UCSD-AML1 (cell line): ENCODE measurements around the gene SCARB1.

Source experiments
- DNase-seq: peaks from one replicate; lab custom pipeline; 2025; ENCODE audit not compliant: unreplicated experiment; lab: John Stamatoyannopoulos, UW

SCARB1 gene

DNA sequence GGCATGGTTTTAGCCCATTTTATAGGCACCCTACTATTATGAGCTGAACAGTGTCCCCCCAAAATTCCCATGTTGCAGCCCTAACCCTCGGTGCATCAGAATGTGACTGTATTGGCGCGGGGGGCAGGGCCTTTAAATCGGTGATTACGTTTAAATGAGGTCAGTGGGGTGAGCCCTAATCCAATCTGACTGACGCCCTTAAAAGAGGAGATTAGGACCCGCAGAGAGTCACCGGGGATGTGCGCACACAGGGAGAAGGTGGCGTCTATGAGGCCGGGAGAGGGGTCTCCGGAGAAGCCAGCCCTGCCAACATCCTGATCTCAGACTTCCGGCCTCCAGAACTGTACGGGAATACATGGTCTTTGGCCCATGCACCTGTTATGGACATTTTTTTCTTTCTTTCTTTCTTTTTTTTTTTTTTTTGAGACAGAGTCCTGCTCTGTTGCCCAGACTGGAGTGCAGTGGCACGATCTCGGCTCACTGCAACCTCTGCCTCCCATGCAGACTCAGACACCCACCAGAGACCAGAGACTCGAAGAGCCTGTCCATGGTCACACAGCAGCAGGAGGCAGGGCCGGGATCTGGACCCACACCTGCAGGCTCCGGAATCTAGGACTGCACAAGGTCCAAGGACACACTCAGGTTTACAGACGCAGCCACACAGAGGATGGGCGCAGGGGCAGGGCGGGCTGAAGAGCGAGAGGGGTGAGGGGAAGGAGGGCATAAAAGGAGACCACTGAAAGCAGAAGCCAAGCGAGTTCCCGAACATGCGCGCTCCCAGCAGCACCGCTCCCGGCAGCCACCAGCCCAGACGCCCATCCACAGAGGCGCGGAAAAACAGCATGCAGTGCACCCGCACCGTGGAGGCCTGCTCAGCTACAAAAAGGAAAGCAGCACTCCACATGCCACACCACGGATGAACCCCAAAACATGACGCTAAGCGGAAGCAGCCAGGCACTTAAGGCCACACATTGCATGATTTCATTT, 19.0 kb downstream of the SCARB1 start:
- no peak for DNase-seq

DNA sequence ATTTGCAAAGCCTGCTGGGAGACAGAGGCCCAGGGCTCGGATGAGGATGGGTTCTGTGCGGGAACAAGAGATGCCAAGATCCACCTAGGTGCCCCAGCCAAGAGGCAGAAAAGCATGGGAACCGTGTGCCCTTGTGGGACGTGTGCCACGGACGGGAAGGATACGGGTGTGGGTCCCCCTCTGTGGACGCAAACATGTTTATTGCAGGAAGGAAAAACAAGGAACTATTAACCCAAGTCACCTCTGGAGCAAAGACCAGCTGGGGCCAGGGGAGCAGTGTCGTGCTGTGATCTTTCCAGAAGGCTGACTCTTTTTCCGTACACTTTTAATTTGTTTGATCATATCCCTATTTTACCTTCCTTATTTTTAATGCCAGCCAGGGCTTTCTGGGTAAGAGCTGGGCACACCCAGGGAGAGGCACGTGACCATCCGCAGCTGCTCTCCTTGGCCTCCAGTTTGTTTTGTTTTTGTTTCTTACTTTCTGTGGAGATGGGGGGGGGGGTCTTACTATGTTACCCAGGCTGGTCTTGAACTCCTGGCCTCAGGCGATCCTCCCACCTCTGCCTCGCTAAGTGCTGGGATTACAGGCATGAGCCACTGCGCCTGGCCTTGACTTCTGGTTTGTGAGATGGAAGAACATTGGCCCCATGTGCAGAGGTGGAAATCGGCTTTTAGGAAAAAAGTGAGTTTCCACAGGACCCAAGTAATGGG, 20.7 kb downstream of the SCARB1 start:
- DNase-seq = no peak

DNA sequence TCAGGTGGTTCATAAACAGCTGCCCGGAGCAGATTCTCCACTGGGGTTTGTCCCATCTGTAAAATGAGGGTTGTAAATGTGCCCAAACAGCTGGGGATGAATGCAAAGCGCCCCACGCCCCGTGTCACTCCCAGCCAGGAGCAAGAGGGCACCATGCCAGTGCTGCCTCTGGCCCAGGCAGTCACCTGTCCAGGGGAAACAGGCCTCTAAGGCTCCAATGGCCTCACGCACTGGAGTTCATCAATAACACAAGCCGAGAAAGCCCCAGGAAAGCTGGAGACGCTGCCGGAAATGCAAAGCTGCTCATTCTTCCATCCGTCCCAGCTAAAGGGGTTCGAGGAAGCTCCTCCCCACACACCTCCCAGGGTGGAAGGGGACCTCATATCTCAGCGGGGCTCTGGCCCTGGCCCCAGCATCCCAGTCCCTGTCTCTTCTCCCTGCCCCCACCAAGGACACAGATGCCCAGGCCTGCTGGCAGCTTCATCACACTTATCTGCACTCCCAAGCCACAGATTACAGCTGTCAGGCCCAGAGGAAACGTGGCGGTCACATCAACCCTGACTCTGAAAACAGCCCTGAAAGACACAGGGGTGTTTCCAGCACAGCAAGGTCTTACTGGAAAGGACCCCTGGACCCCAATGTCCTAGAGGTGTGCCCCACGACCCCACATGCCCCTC, 21.5 kb downstream of the SCARB1 start:
- DNase-seq = no peak

DNA sequence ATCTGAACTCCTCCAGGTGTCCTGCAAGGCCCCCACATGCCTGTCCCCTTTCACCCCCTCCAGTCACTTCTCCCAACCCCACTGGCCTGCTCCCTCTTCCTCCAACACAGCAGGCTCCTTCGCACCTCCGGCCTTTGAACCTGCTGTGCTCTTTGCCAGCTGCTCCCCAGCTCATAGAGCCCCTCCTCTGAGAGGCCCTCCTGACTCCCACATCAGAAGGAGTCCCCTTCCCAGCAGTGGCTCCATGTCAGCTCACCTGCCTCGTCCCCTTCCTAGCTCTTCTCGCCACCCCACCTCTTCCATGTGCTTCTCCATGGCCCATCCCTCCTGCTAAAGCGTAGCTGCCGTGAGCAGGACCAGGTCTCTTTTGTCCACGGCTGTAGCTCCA, 22.1 kb downstream of the SCARB1 start:
- DNase-seq = no peak

DNA sequence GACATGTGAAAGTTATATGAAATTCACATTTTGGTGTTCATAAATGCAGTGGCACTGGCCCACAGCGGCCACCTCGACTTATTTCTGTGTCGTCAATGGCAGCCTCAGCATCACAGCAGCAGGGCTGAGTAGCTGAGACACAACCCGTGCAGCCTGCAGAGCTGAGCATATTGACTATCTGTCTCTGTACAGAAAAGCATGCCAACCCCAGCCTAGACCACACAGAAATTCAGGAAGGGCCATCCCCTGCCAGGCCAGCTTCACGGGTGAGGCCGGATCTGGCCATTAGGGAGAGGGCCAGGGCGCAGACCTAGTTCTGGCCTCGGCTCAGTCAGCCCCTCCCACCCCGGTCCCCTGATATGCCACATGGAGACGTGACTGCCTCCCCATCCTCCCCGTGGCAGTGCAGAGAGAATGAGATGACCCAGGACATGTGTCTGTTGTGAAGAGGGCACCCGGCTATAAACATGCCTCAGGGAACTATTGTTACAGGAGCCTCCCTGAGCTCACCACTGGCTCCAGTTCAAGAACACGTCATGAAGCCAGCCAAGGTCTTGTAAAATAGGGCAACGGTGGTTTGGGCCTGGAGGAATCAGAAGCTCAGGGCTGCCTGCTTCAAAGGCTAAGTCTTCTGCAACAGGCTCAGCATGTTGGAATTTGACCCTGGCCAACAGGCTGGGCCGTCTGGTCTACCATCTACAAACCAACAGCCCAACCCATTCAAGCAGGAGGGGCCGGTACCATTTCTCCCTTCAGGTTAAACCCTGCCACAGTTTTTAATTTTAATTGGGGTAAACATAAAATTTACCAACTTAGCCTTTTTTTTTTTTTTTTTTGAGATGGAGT, 25.5 kb downstream of the SCARB1 start:
- DNase-seq = no peak

DNA sequence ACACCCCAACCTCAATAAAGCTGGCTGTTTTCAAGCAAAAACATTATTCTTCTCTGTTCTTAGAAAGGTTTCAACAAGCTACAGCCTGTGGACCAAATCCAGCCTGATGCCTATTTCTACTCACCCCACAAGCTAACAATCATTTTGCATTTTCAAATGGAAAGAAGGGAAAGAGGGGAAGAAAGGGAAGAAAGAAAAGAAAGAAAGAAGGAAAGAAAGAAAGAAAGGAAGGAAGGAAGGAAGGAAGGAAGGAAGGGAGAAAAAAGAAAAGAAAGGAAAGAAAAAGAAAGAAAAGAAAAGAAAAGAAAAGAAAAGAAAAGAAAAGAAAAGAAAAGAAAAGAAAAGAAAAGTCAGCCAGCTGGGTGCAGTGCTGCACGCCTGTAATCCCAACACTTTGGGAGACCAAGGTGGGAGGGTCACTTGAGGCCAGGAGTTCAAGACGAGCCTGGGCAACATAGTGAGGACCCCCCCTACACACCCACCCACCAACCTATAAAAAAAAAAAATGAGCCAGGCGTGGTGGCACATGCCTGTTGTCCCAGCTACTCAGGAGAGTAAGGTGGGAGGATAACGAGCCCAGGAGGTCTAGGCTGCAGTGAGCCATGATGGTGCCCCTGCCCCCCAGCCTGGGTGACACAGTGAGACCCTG, 26.3 kb downstream of the SCARB1 start:
- no peak for DNase-seq

DNA sequence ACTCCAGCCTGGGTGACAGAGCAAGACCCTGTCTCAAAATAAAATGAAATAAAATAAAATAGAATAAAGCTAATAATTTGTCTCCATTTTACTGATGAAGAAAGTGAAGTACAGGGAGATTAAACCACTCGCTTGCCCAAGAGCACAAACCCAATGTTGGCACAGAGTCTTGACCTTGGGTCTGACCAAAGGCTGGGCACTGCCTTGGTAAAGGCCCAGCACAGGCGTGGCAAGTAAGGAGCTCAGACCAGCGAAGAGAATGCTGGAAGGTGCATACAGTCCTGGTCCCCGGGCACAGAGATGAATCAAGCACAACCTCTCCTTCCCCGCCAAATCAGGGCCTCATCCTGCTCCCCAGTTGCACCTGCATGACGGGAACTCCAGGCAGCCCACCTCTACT, 26.9 kb downstream of the SCARB1 start:
- no peak for DNase-seq

DNA sequence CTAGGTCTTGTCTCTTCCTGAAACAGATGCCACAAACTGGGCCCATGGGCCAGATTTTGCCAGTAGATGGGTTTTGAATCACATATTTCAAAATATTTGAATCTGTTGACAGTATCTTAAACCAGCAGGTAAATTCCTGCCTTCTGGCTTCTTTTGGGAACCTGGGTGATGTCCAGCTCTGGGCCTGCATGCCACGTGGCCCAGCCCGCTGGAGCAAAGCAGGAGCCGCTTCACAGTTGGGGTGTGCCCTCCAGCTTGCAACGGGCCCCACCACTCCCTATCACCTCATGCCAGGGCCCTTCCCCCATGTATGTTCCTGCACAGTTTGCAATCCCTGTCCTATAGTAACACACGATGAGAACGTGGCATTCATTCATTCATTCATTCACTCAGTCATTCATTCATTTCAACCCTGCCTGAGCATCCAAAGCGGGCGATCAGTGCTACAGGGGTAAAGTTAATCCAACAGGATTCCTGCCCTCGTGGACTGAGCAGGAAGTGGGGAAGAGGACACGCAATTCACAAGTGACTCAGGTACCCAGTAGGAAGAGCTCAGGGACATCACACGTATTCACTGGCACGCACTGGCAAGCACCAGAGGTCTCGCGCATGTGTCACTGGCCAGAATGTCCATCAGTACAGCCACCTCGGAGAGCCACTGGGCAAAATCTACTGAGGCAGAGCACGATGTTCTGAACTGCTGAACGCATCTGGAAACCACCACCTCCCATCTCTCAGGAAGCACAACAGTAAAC, 27.8 kb downstream of the SCARB1 start:
- DNase-seq = no peak

DNA sequence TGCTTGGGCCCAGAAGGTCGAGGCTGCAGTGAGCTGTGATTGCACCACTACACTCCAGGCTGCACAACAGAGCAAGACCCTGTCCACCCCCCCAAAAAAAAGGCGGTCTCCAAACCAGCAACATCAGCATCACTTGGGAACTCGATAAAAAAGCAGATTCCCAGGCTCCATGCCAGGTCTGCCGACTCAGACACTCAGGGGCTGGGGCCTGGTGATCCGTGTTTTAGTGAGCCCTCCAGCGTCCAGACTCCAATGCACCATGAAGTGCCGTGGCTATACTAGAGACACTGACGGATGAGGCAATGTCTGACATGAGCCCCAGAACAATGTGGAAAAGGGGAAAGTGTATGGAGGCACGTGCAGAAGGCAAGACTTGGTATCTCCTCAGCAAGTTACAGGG, 28.8 kb downstream of the SCARB1 start:
- no peak for DNase-seq

DNA sequence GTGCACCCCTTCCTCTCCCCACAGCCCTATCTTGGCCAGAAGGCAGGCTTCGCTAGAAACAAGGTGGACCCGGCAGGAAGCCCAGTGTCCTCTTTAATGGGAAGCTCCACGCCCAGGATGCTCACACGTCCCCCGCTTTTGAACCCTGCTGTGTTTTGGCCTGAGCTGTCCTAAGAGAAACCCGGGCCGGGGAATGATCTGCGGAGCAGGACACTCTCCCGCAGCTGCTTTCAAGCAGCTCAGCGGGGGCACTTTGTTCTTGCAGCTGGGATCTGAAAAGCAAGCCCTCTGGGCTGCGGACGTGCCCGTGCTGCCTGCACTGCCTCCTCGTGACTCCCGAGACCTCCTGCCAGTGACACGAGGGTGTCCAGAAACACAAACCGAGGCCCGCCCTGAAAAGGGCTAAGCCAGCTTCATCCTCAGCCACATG, 30.0 kb downstream of the SCARB1 start:
- DNase-seq = no peak

DNA sequence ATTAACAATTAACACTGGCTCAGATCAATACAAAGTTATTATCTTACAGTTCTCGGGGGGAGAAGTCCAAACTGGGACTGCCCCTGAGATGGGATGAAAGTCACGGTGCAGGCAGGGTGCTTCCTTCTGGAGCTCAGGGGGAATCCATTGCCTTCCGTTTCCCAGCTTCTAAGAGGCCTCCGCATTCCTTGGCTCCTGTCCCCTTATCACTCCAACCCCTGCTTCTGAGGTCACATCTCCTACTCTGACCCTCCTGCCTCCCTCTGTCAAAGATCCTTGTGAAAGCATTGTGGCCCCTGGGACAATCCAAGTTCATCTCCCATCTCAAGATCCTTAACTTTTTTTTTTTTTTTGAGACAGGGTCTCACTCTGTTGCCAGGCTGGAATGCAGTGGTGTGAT, 30.8 kb downstream of the SCARB1 start:
- no peak for DNase-seq

DNA sequence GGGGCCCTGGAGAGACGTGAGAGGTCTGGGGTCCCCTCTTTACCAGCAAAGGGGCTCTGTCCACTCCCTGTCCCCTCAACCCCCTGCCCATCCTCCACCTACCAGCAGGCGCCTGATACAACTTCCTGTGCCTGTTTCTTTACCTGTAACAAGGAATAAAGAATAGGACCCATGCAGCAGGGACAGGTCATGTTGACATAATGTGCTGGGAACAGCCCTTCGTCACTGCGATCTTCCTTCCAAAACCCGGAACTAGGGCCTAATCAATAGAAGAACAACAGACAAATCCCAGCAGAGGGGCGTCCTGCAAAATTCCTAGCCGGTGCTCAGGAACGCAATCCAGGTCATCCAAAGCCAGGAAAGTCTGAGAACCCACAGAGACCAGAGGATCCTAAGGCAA, 32.1 kb downstream of the SCARB1 start:
- no peak for DNase-seq

DNA sequence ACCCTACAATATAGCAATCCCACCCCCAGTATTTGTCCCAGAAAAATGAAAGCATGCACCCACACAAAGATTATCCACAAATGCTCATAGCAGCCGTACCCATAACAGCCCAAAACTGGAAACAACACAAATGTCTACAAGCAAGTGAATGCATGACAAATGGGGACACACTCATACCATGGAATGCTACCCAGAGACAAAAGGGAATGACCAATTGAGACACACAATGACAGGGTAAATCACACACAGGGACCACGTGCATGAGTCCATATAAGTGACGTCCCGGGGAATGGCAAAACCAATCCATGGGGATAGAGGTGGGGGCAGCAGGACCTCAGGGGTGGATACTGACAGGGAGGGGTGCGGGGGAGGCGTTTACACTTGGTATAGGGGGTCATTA, 33.4 kb downstream of the SCARB1 start:
- no peak for DNase-seq

DNA sequence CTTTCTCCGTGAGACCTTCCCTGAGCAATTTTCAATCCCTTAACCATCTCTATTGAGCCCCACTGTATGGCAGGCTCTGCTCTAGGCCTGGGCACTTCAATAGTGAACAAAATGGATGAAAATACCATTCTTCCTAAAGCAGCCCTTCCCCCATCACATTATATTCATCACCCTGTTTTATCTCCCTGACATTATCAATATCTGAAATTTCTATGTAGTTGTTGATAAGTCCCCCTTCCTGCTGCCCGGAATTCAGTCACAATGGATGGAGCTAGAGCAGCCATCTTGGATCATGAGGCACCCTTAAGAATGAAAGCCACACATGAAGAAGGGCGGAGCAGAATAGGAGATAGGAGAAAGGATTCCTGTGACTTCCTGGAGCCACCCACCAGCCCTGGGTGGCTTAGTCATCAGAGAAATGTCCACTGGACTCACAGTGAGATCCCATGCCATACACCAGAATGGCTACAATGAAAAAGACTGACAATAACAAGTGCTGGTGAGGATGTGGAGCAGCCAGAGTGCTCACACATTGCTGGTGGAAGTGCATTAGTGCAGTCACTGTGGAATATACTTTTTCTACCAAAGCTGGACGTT, 33.9 kb downstream of the SCARB1 start:
- DNase-seq = no peak

DNA sequence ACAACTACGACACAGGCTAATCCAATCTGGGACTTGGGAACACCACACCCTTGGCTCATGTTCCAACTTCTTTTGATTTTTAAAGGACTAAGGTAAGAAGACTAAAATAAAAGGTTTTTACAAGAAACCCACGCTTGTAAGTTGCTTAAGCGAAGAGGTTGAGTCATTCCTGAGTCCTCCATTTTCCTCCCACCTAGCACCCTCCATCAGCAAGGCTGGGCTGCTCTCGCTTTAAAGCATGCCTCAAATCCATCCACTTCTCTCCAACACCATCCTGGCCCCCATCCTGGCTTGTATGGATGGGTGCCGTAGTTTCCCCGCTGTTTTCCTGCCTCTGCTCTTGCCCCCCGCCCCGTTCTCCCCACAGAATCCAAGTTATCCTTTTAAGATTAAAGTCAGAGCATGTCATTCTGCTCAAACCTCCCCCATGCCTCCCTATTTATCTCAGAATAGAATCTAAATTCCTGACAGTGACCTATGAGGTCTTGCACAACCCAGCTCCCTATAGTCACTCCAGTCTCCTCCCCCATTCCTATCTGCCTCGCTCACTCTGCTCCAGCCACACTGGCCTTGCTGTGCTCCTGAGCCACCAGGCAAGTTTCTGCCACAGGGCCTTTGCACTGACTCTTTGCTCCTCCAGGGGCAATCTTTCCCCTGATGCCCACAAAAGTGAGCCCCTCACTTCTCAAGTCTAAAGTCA, 34.5 kb downstream of the SCARB1 start:
- DNase-seq = no peak

DNA sequence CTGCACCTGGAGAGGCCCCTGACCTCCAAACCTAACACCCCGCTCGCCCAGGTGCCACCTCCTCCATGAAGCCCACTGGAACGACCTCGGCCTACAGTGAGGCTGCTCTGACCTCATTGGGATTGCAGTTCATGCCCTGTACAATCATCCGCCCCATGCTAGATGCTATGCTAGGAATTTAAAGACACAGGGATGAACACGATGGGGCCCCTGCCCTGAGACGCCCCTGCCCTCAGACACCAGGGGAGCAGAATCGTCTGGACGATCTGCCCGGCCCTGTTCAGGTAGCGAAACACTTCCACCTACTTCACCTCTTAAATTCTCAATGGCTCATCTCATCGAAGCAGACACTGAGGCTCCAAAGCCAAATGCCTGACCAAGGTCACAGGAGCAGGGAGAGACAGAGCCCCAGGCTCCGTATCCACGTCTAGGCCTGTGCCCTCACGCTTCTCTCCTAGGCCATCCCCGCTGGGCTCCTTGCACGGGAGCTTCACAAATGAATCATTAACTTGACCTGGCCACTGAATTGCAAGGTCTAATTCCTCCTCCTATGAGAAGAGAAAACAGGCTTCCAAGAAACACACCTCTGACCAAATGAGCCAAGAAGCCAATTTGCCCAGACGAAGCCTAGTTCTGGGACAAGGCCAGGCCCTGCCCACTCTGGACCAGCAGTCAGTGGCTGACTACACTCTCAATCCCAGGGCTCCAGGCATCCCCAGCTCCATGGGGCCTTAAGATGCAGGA, 35.2 kb downstream of the SCARB1 start:
- DNase-seq = no peak

DNA sequence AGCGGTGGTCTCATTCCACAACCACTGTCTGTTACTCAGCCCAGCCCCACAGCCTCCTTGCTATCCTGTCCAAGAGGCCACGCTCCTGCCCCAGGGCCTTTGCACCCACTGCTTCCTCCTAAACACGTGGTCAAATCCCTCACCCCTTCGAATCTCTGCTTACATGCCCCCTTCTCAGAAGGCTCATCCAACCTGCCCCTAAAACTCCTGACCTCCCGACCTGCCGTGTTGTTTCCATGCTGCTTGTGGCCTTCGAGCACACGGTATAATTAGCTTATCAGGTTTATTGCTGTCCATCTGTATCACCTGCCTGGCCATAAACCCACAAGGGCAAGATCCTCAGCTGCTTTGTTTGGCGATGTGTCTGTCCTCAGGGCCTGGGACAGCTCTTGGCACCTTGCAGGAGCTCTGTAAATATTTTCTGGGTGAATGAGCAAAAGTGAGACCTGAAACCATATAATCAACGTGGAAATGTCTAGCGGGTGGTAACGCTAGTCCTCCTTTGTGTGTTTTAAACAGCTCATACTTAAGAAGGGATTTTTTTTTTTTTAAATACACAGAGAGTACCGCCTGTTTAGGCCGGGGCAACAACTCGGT, 36.0 kb downstream of the SCARB1 start:
- no peak for DNase-seq

DNA sequence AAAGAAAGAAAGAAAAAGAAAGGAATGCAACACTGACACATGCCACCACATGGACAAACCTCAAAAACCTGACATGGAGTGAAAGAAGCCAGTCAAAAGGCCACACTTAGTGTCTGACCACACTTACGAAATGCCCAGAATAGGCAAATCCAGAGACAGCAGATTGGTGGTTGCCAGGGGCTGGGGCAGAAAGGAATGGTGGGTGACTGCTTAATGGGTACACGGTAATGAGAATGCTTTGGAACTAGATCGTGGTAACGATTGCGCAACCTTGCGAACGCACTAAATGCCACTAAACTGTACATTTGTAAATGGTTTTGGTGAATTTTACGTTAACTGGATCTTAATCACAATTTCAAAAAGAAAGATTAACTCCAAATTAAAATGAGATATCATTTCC, 39.5 kb downstream of the SCARB1 start:
- no peak for DNase-seq
